Effector memory CD8-positive, alpha-beta T cell (primary cell): ENCODE data around the gene SLC23A2.
A peak's percentile ranks its signal among the peaks of the same experiment; 100 is the strongest.

Experiments used
- ATAC-seq: fragments of 150-1000 bp; cut with Tn5 transposase; replicated peaks from 2 replicates; pipeline ENCODE4 v1.10.0; 2021; ENCODE audit warnings: mild to moderate bottlenecking, moderate library complexity
- DNase-seq, 3 experiments: peaks; one replicate each; pipeline ENCODE4 v3.0.0; 2021
- H3K27ac Mint-ChIP-seq, 2 donors: one replicate each; pipeline ENCODE4 v1.8.0; 2022; ENCODE audit warnings: mild to moderate bottlenecking in 2 of 2, mixed read lengths in 2 of 2, moderate library complexity in 2 of 2
- H3K27me3 Mint-ChIP-seq, 2 donors: one replicate each; pipeline ENCODE4 v1.8.0; 2022; ENCODE audit warnings: mixed read lengths in 2 of 2
- H3K36me3 Mint-ChIP-seq: one replicate; pipeline ENCODE4 v1.8.0; 2022; ENCODE audit warnings: mild to moderate bottlenecking, moderate library complexity, mixed read lengths; ENCODE audit not compliant: insufficient read depth
- H3K4me1 Mint-ChIP-seq, 2 donors: one replicate each; pipeline ENCODE4 v1.8.0; 2022; ENCODE audit warnings: low read depth in 2 of 2, mixed read lengths in 2 of 2
- H3K4me3 Mint-ChIP-seq, 2 donors: one replicate each; pipeline ENCODE4 v1.8.0; 2022; ENCODE audit warnings: mild to moderate bottlenecking in 2 of 2, mixed read lengths in 2 of 2, moderate library complexity in 2 of 2
- H3K9me3 Mint-ChIP-seq, 2 donors: one replicate each; pipeline ENCODE4 v1.8.0; 2022; ENCODE audit warnings: mixed read lengths in 2 of 2

Gene SLC23A2

DNA sequence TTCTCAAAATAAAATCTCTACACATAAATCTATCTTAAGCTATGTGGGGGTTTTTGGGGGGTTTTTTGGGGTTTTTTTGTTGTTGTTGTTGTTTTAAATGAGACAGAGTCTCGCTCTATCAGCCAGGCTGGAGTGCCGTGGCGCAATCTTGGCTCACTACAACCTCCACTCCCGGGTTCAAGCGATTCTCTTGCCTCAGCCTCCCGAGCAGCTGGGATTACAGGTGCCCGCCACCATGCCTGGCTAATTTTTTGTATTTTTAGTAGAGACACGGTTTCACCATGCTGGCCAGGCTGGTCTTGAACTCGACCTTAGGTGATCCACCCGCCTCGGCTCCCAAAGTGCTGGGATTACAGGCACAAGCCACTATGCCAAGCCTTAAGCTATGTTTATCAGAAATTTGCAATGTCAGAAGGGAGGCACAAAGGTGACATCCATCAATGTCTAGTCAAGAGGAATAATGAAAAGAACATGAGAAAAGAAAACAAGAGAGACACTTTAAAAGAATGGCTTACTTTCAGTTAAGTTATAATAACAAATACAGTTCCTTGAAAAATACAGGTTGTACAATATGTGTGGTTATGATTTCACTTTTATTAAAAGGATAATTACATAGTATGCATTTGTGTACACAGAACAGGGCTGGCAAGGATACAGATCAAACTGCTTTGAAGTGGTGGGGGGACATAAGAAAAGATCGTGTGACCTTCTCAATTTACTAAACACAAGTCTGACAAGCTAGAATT lies 28.6 kb downstream of the SLC23A2 start:
- peaks cover 25% of the 10 kb centered on the region for H3K36me3 Mint-ChIP-seq
- peaks cover 10 to 19% of the 10 kb centered on the region in 2 donors for H3K4me1 Mint-ChIP-seq
- ATAC-seq (no peak), DNase-seq (no peak)
- H3K27ac Mint-ChIP-seq: peak overlapping the region; percentile 32 to 54
- H3K27me3 Mint-ChIP-seq: no peaks in the 10 kb centered on the region
- H3K4me3 Mint-ChIP-seq: peak overlapping the region in 1 of 2 donors; percentile 40
- no peaks in the 10 kb centered on the region for H3K9me3 Mint-ChIP-seq

DNA sequence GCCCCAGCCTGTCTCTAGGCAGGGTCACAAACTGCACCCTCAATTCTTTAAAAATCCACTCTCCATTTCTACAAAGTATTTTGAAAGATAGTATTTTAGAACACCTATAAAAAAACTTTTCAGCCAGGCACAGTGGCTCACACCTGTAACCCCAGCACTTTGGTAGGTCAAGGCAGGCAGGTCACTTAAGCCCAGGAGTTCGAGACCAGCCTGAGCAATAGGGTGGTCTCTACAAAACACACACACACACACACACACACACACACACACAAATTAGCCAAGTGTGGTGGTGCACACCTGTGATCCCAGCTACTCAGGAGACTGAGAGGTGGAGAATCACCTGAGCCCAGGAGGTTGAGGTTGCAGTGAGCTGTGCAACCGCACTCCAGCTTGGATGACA lies 30.2 kb downstream of the SLC23A2 start:
- peaks cover 10 to 19% of the 10 kb centered on the region in 2 donors for H3K4me1 Mint-ChIP-seq
- no peaks in the 10 kb centered on the region for H3K9me3 Mint-ChIP-seq
- no peak for DNase-seq
- no peak overlapping the region for H3K27ac Mint-ChIP-seq
- no peaks in the 10 kb centered on the region for H3K27me3 Mint-ChIP-seq
- H3K36me3 Mint-ChIP-seq: peaks cover 26% of the 10 kb centered on the region
- no peak overlapping the region for H3K4me3 Mint-ChIP-seq
- no peak for ATAC-seq

DNA sequence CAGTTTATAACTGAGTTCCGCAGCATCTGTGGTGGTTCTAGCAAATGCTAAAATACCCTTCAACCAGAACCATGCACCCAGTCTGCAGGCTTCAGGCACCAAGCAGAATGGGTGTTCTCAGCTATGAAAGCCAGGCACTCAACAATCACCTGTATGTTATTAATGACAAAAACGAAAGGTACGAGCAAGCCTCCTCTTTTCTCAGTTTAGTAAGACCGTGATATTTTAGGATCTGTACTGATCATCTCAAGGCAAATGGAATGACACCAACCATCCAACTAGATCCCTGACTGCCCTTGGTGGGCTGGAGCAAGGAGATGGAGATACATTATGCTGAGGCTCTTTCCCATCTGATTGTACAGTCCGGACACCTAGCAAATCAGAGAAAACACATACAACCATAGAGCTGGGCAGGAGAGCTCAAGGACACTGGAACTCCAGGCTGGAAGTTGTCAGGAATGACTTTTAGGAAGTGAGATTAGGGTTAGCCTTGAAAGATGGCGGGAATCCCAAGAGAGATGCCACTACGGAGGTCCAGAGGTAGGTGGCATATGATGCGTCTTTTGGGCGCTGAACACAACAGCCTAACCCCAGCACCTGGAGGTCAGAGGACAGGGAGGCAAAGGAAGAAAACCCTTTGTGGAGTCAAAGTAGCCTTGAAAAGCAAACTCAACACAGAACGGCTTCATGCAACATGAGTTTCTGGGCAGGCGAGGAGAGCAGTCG lies 33.4 kb downstream of the SLC23A2 start:
- peaks cover 35% of the 10 kb centered on the region for H3K36me3 Mint-ChIP-seq
- H3K27me3 Mint-ChIP-seq: no peaks in the 10 kb centered on the region
- peaks cover 3 to 4% of the 10 kb centered on the region in 2 donors for H3K4me1 Mint-ChIP-seq
- no peak for DNase-seq
- ATAC-seq: no peak
- peak overlapping the region; percentile 13 to 30 for H3K27ac Mint-ChIP-seq
- H3K4me3 Mint-ChIP-seq: no peak overlapping the region
- H3K9me3 Mint-ChIP-seq: no peaks in the 10 kb centered on the region

DNA sequence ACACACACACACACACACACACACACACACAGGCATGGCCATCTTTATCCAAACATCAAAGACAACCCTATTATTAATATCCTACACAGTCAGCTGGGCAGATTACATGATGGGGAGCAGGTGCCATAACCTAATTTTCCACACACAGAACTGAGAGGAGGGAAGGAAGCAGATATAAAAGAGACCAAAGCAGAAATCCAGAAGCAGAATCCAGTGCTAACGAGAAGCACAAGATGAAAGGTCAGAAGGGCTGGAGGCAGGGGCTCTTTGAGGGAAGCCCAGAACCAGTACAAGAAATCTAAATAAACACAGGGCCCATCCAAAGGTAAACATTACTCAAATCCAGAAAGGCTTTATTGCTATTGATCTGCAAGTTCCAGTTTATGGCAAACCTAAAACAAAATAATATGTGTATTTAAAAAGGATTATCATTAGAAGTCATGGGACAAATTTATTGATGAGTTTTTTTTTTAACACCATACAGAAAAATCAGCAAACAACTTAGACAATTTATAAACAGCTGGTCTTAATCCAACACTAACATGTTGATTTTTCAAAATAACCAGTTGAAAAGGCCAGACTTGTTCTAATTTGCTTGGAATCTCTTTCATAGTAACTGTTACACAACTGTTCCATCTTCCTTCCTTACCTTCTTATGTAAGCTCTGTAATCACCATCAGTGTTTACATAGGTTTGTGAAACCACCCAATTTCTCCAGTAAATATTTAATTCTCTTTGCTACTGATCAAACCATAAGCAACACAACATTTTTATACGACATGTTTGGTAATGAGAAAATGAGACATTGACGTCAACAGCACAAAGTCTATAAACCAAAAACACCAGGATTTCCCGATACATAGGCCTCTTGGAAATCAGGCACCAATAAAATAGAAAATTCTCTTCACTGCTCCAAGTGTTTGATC lies 34.2 kb downstream of the SLC23A2 start:
- Mint-ChIP-seq H3K4me3 (no peak overlapping the region), H3K36me3 (peaks cover 40% of the 10 kb centered on the region), H3K9me3 (peaks cover 0 to 3% of the 10 kb centered on the region in 2 donors), H3K27ac (peak overlapping the region; percentile 20 to 30), H3K4me1 (peaks cover 4 to 6% of the 10 kb centered on the region in 2 donors), H3K27me3 (no peaks in the 10 kb centered on the region)
- ATAC-seq (no peak), DNase-seq (no peak)

DNA sequence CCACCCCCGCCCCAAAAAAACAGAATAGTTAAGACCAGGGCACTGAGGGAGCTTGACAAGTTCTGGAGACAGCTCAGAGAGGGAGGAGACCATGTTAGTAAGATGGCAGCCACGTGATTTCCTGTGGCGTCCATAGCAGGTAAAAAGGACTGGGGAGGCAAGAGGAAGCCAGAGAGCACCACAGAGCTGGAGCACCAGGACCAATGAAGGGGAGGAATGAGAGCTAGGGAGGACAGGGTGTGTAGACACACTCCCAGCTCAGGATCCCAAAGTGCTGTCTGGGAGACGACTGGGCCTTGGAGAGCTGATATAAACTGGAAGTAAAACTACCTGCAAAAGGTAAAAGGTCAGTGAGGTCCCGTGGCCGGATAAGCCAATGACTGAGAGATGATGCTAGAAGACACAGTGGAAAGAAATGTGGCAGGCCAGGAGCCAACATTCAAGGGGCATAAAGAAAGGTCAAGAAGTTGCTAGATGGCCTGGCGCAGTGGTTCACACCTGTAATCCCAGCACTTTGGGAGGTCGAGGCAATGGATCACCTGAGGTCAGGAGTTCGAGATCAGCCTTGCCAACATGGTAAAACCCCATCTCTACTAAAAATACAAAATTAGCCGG lies 39.0 kb downstream of the SLC23A2 start:
- peak; percentile 26 to 38 (median 29) for DNase-seq
- peaks cover 14 to 17% of the 10 kb centered on the region in 2 donors for H3K4me1 Mint-ChIP-seq
- peak overlapping the region; percentile 55 to 58 for H3K4me3 Mint-ChIP-seq
- peak overlapping the region; percentile 85 to 95 for H3K27ac Mint-ChIP-seq
- peaks cover 0 to 3% of the 10 kb centered on the region in 2 donors for H3K9me3 Mint-ChIP-seq
- H3K36me3 Mint-ChIP-seq: peaks cover 15% of the 10 kb centered on the region
- H3K27me3 Mint-ChIP-seq: no peaks in the 10 kb centered on the region
- peak; percentile 88 for ATAC-seq

DNA sequence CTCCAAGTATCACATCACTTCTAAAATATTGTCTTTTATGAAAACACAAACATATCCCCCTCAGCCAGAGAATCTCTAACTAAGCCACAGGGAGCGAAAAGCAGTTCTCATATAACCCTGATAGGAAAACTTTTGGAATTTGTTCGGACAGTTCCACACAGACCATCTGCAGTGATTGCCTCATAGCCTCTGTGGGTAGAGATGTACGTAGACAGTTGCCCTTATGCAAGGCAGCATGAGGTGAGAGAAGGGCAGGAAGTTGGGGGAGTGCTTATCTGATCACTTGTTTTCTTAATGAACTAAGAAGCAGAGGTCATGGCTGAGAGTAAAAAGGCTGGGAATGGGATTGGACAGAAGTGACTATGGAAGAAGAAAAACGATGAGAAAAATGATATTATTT lies 39.6 kb downstream of the SLC23A2 start:
- DNase-seq (peak; percentile 15 to 41 (median 29)), ATAC-seq (peak; percentile 92)
- H3K9me3 Mint-ChIP-seq: peaks cover 0 to 3% of the 10 kb centered on the region in 2 donors

DNA sequence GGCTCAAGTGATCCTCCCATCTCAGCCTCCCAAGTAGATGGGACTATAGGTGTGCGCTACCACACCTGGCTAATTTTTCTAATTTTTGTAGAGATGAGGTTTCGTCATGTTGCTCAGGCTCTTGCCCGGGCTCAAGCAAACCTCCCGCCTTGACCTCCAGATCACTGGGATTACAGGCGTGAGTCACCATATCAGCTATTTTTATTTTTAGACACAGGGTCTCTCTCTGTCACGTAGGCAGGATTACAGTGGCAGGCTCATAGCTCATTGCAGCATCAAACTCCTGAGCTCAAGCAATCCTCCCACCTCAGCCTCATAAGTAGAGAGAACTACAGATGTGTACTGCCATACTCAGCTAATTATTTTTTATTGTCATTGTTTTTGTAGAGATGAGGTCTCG lies 41.7 kb downstream of the SLC23A2 start:
- DNase-seq (no peak), ATAC-seq (no peak)
- Mint-ChIP-seq H3K36me3 (peaks cover 10% of the 10 kb centered on the region), H3K27ac (peak overlapping the region; percentile 35 to 63), H3K4me3 (no peak overlapping the region), H3K4me1 (peaks cover 14 to 17% of the 10 kb centered on the region in 2 donors), H3K9me3 (peaks cover 0 to 3% of the 10 kb centered on the region in 2 donors), H3K27me3 (no peaks in the 10 kb centered on the region)

More for the DNA sequence above, 39.6 kb downstream of the SLC23A2 start:
- H3K27me3 Mint-ChIP-seq: no peaks in the 10 kb centered on the region
- peak overlapping the region; percentile 85 to 95 for H3K27ac Mint-ChIP-seq
- peaks cover 14 to 17% of the 10 kb centered on the region in 2 donors for H3K4me1 Mint-ChIP-seq
- H3K36me3 Mint-ChIP-seq: peaks cover 15% of the 10 kb centered on the region
- H3K4me3 Mint-ChIP-seq: peak overlapping the region; percentile 55 to 58

DNA sequence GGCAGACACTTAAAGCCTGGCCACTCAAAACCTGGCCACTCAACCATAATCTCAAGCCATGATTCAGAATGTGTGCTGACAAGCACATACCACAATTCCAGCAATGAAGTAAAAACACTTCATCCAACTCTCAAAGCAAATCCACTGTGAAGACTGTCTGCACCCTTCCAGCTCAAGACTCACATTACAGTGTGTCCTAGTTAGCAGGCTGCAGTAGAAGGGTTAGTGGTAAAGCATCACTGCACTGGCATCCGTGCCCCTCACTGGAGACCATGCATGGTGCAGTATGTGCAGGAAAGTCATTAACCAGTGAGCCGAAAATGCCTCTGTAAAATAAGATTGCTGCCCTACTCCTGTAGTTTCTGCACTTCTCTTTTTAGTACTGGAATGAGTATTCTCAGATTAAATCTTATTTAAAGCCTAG lies 43.4 kb downstream of the SLC23A2 start:
- ATAC-seq (no peak), DNase-seq (no peak)
- no peak overlapping the region for H3K4me3 Mint-ChIP-seq
- no peaks in the 10 kb centered on the region for H3K27me3 Mint-ChIP-seq
- no peak overlapping the region for H3K27ac Mint-ChIP-seq
- H3K36me3 Mint-ChIP-seq: peaks cover 7% of the 10 kb centered on the region
- H3K9me3 Mint-ChIP-seq: peaks cover 0 to 3% of the 10 kb centered on the region in 2 donors
- H3K4me1 Mint-ChIP-seq: peaks cover 14 to 17% of the 10 kb centered on the region in 2 donors

DNA sequence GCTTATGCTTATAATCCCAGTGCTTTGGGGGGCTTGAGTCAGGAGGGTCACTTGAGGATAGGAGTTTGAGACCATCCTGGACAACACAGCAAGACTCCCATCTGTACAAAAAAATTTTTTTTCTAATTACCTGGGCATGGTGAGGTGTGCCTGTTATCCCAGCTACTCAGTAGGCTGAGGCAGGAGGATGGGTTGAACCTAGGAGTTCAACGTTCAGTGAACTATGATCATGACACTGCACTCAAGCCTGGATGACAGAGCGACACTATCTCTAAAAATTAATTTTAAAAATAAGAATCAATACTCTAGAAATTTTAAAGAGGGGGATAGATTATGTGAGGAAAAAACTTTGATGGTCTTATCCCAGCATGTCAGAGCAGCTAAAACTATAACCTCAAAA lies 44.1 kb downstream of the SLC23A2 start:
- Mint-ChIP-seq H3K4me3 (no peak overlapping the region), H3K27ac (no peak overlapping the region), H3K9me3 (peaks cover 0 to under 1% of the 10 kb centered on the region in 2 donors), H3K36me3 (peaks cover 2% of the 10 kb centered on the region), H3K4me1 (peaks cover 11 to 14% of the 10 kb centered on the region in 2 donors), H3K27me3 (no peaks in the 10 kb centered on the region)
- ATAC-seq: no peak
- no peak for DNase-seq

DNA sequence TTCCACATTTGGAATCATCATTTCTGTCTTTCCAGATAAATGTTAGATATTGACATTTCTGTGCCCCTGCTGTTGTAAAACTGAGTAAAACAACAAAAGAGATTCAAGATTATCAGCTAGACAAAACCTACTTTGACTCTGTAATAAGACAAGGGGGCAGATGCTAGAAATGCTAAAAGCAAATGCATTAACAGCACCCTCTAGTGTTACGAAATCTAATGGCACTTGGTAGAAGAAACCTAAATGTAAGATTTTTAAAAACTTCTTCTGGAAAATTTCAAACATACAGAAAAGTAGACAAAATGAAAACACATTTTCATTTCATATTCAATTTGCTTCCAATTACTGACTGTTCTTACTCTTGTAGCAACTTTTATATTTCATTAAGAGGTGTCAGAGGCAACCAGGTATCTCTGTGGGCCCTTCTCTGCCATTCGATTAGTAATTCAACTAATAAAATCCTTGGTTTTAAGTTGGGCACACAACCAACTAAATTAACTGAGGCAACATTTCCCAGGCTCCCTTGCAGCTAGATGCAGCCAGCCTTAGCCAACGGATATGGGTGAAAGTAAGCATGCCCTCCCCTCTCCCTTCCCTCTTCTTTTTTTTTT lies 45.0 kb downstream of the SLC23A2 start:
- no peak overlapping the region for H3K27ac Mint-ChIP-seq
- no peaks in the 10 kb centered on the region for H3K36me3 Mint-ChIP-seq
- peaks cover 2 to 5% of the 10 kb centered on the region in 2 donors for H3K4me1 Mint-ChIP-seq
- no peaks in the 10 kb centered on the region for H3K9me3 Mint-ChIP-seq
- DNase-seq: peak; percentile 7 to 23 (median 16)
- no peak overlapping the region for H3K4me3 Mint-ChIP-seq
- peak; percentile 70 for ATAC-seq
- H3K27me3 Mint-ChIP-seq: no peaks in the 10 kb centered on the region

DNA sequence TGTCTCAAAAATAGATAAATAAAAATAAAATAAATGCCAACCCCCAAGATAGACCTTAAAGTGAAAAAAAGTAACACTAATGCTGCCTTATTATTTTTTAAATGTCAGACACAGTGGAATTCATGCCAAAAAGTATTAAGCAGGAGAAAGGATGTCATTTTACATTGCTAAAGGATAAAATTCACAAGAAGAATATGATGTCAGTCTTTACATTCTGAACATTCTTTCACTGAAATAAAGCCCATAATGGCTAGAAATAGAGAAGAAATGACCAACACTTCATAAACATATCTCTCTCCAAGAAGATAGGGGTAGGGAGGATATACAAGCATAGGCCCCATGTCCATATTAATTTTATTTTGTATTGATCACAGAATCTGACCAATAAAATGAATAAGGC lies 47.4 kb downstream of the SLC23A2 start:
- Mint-ChIP-seq H3K27me3 (no peaks in the 10 kb centered on the region), H3K4me3 (no peak overlapping the region), H3K4me1 (peaks cover 6 to 17% of the 10 kb centered on the region in 2 donors), H3K36me3 (peaks cover 3% of the 10 kb centered on the region), H3K27ac (no peak overlapping the region), H3K9me3 (no peaks in the 10 kb centered on the region)
- DNase-seq (no peak), ATAC-seq (no peak)

DNA sequence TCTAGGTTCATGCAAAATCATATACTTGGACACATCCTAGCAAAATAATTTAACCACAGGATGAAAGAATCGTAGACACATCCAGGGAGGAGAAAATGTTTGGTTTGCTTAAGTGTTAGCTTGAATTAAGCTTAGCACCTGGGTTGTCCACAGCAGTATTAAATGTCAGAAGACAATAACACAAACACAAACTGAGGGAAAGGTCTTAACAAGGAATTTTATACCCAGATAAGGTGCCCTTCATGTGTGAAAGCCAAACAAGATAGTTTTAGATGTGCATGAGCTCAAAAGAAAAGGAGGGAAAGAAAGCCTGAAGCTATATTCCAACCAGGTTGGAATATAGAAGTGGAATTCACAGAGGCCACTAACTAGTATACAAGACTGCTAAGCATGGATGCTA lies 49.1 kb downstream of the SLC23A2 start:
- H3K27ac Mint-ChIP-seq: no peak overlapping the region
- peaks cover 8 to 17% of the 10 kb centered on the region in 2 donors for H3K4me1 Mint-ChIP-seq
- H3K27me3 Mint-ChIP-seq: no peaks in the 10 kb centered on the region
- peaks cover 7% of the 10 kb centered on the region for H3K36me3 Mint-ChIP-seq
- H3K4me3 Mint-ChIP-seq: no peak overlapping the region
- no peak for ATAC-seq
- H3K9me3 Mint-ChIP-seq: no peaks in the 10 kb centered on the region
- DNase-seq: no peak
